D721Med (cell line): ENCODE measurements around the gene GPR39.

Experiments
- DNase-seq: peaks from one replicate; pipeline ENCODE4 v3.0.0; 2011; ENCODE audit warnings: low spot score; ENCODE audit not compliant: insufficient read length
- FAIRE-seq: peaks from 2 replicates; lab custom pipeline; 2011; peaks lifted over from hg19 to GRCh38; lab: Jason Lieb, UNC
- CTCF ChIP-seq: IDR thresholded peaks from 2 replicates; pipeline ENCODE4 v1.5.1; 2012; ENCODE audit warnings: mild to moderate bottlenecking, control low read depth; ENCODE audit not compliant: insufficient read depth; ENCODE audit errors: missing control alignments

The GPR39 gene

GRCh38 chr2:132662732-132663131 is 246.1 kb downstream of the GPR39 start:
- DNase-seq (no peak), FAIRE-seq (no peak)

GRCh38 chr2:132664096-132664495 is 247.5 kb downstream of the GPR39 start:
- DNase-seq = no peak
- no peak for TF ChIP-seq CTCF
- no peak for FAIRE-seq

More at GRCh38 chr2:132662732-132663131, 246.1 kb downstream of the GPR39 start:
- TF ChIP-seq CTCF = no peak

GRCh38 chr2:132665401-132666140 is 249.0 kb downstream of the GPR39 start:
- no peak for FAIRE-seq

GRCh38 chr2:132667706-132668105 is 251.1 kb downstream of the GPR39 start:
- no peak for DNase-seq
- no peak for TF ChIP-seq CTCF
- FAIRE-seq = no peak

More at GRCh38 chr2:132665401-132666140, 249.0 kb downstream of the GPR39 start:
- no peak for DNase-seq
- no peak for TF ChIP-seq CTCF

- DNase-seq = no peak
- peak; percentile 42 for TF ChIP-seq CTCF
Measured at GRCh38 chr2:132668189-132668823, 251.7 kb downstream of the GPR39 start.

GRCh38 chr2:132668987-132669907 is 252.6 kb downstream of the GPR39 start:
- FAIRE-seq (no peak), DNase-seq (no peak)
- peak; percentile 12 for TF ChIP-seq CTCF

More at GRCh38 chr2:132668189-132668823, 251.7 kb downstream of the GPR39 start:
- FAIRE-seq = no peak
